Kidney epithelial cell (primary cell): Measurements from ENCODE around the gene TSR3. TPM values are rescaled to one million over a fixed set of nuclear protein-coding genes. Genes with fewer than 3 reads are reported as not detected.

ENCODE experiments used
- DNase-seq: peaks from one replicate; pipeline ENCODE4 v3.0.0-alpha.2; 2010; ENCODE audit warnings: low read depth
- H3K27me3 ChIP-seq: 2 replicates; pipeline ENCODE4 v1.6.0; 2011; ENCODE audit warnings: low read length; ENCODE audit not compliant: control insufficient read depth, insufficient read depth
- H3K36me3 ChIP-seq: 2 replicates; pipeline ENCODE4 v1.5.1; 2011; ENCODE audit warnings: low read length; ENCODE audit not compliant: control insufficient read depth, insufficient read depth
- H3K4me3 ChIP-seq: 2 replicates; pipeline ENCODE4 v1.5.1; 2011; ENCODE audit warnings: low read depth, mild to moderate bottlenecking, control low read depth, low read length
- CTCF ChIP-seq: IDR thresholded peaks from 2 replicates; pipeline ENCODE4 v1.5.1; 2011; ENCODE audit warnings: mild to moderate bottlenecking, moderate library complexity, low read length, control low read depth, inconsistent platforms; ENCODE audit not compliant: insufficient read depth, poor library complexity, severe bottlenecking
- total RNA-seq: library from RNA; depleted of rRNA; stranded (reverse); fragments of >200 nt; gene quantifications from 2 replicates; pipeline ENCODE4 v1.2.3, GENCODE V29; 2015

TSR3 gene
- total RNA-seq, 1 donor from 2014 or later: 138 TPM

GRCh38 chr16:1347962-1348361, 3.7 kb downstream of the TSR3 start:
- H3K4me3 ChIP-seq: no peak overlapping the region
- TF ChIP-seq CTCF: no peak
- DNase-seq: no peak
- H3K27me3 ChIP-seq: peaks cover 8% of the 10 kb centered on the region
- no peaks in the 10 kb centered on the region for H3K36me3 ChIP-seq

GRCh38 chr16:1347286-1347855, 4.3 kb downstream of the TSR3 start:
- Histone ChIP-seq H3K36me3 (no peaks in the 10 kb centered on the region), H3K27me3 (peaks cover 8% of the 10 kb centered on the region), H3K4me3 (no peak overlapping the region)
- DNase-seq: no peak
- TF ChIP-seq CTCF: no peak

GRCh38 chr16:1346422-1347285, 5.0 kb downstream of the TSR3 start:
- TF ChIP-seq CTCF: peak; percentile 24
- no peak for DNase-seq
- peaks cover 11% of the 10 kb centered on the region for H3K27me3 ChIP-seq
- no peak overlapping the region for H3K4me3 ChIP-seq
- H3K36me3 ChIP-seq: no peaks in the 10 kb centered on the region

GRCh38 chr16:1345651-1346421, 5.8 kb downstream of the TSR3 start:
- peaks cover 11% of the 10 kb centered on the region for H3K27me3 ChIP-seq
- DNase-seq: no peak
- H3K4me3 ChIP-seq: no peak overlapping the region
- H3K36me3 ChIP-seq: no peaks in the 10 kb centered on the region
- TF ChIP-seq CTCF: no peak

- H3K27me3 ChIP-seq: peaks cover 11% of the 10 kb centered on the region
- TF ChIP-seq CTCF: no peak
Measured at GRCh38 chr16:1345087-1345486, 6.6 kb downstream of the TSR3 start.

More at GRCh38 chr16:1345087-1345486, 6.6 kb downstream of the TSR3 start:
- H3K36me3 ChIP-seq: no peaks in the 10 kb centered on the region
- H3K4me3 ChIP-seq: no peak overlapping the region
- no peak for DNase-seq
